Activated gamma-delta T cell treated with Interleukin-2 at 50 U/mL for 16 hours (primary cell): ENCODE data around the gene IER3.
A peak's percentile ranks its signal among the peaks of the same experiment; 100 is the strongest.

Source experiments
- DNase-seq: peaks from one replicate; pipeline ENCODE4 v3.0.0-alpha.2; 2020

The IER3 gene

GRCh38 chr6:30744054-30744805 is at the start of gene IER3:
Gene IER3, minus strand, starts transcription at chr6:30744547. Its CDS starts 29 bp downstream, at chr6:30744518.
- peak; percentile 65 for DNase-seq

GRCh38 chr6:30793521-30794194 is 49.3 kb upstream of the IER3 start:
- no peak for DNase-seq

GRCh38 chr6:30792786-30793185 is 48.4 kb upstream of the IER3 start:
- no peak for DNase-seq

- no peak for DNase-seq
These were observed 46.5 kb upstream of the IER3 start for GRCh38 chr6:30790724-30791383.

- DNase-seq: no peak
These were observed 45.3 kb upstream of the IER3 start for GRCh38 chr6:30789606-30790005.

- no peak for DNase-seq
These were observed 43.6 kb upstream of the IER3 start for GRCh38 chr6:30787954-30788353.

GRCh38 chr6:30782425-30783014 is 38.2 kb upstream of the IER3 start:
- DNase-seq: no peak

GRCh38 chr6:30781743-30782424 is 37.5 kb upstream of the IER3 start:
- no peak for DNase-seq

GRCh38 chr6:30781395-30781742 is 37.0 kb upstream of the IER3 start:
- no peak for DNase-seq

GRCh38 chr6:30780642-30780920 is 36.2 kb upstream of the IER3 start:
- no peak for DNase-seq

GRCh38 chr6:30779850-30780641 is 35.7 kb upstream of the IER3 start:
- DNase-seq: no peak

GRCh38 chr6:30778001-30778635 is 33.8 kb upstream of the IER3 start:
- DNase-seq: no peak

- no peak for DNase-seq
These were observed 32.8 kb upstream of the IER3 start for GRCh38 chr6:30777155-30777485.

GRCh38 chr6:30776390-30777154 is 32.2 kb upstream of the IER3 start:
- DNase-seq: no peak

- DNase-seq: no peak
These were observed 30.8 kb upstream of the IER3 start for GRCh38 chr6:30775104-30775503.

- no peak for DNase-seq
These were observed 30.4 kb upstream of the IER3 start for GRCh38 chr6:30774701-30775100.

GRCh38 chr6:30770592-30770991 is 26.2 kb upstream of the IER3 start:
- DNase-seq: no peak

GRCh38 chr6:30769853-30770524 is 25.6 kb upstream of the IER3 start:
- DNase-seq: no peak

- peak; percentile 63 for DNase-seq
These were observed 24.9 kb upstream of the IER3 start for GRCh38 chr6:30769088-30769852.

GRCh38 chr6:30768634-30769087 is 24.3 kb upstream of the IER3 start:
- no peak for DNase-seq
